Uterus (tissue), 4 donors: Measurements from ENCODE around the gene MACROH2A1. TPM values are rescaled to one million over a fixed set of nuclear protein-coding genes. Genes with fewer than 3 reads are reported as not detected.

Source experiments
- DNase-seq, 2 donors: peaks; one replicate each; pipeline ENCODE4 v3.0.0-alpha.2; 2019 to 2020
- H3K27ac ChIP-seq, 2 donors: fragments of 200-600 bp; sonication (generic); 1 replicate in 1 of 2; 2 replicates in 1 of 2; pipeline ENCODE4 v1.5.1; 2016 to 2018
- H3K27me3 ChIP-seq, 2 donors: fragments of 200-600 bp; sonication (generic); one replicate each; pipeline ENCODE4 v1.5.1; 2018 to 2019; ENCODE audit warnings: control low read depth in 1 of 2
- H3K36me3 ChIP-seq, 2 donors: fragments of 200-600 bp; sonication (generic); one replicate each; pipeline ENCODE4 v1.5.1; 2019; ENCODE audit warnings: control low read depth in 1 of 2
- H3K4me1 ChIP-seq, 2 donors: fragments of 200-600 bp; sonication (generic); one replicate each; pipeline ENCODE4 v1.5.1; 2018 to 2019; ENCODE audit warnings: control low read depth in 1 of 2
- H3K4me3 ChIP-seq, 2 donors: fragments of 200-600 bp; sonication (generic); 1 replicate in 1 of 2; 2 replicates in 1 of 2; pipeline ENCODE4 v1.5.1; 2018 to 2019; ENCODE audit warnings: mild to moderate bottlenecking in 1 of 2
- H3K9me3 ChIP-seq, 2 donors: fragments of 200-600 bp; sonication (generic); one replicate each; pipeline ENCODE4 v1.5.1; 2019; ENCODE audit warnings: control low read depth in 1 of 2
- CTCF ChIP-seq, 4 experiments: fragments of 200-600 bp in 2 of 4; fragments of 450-650 bp in 2 of 4; sonication (generic) in 2 of 4; IDR thresholded peaks; one replicate each; pipeline ENCODE4 v1.5.1; 2016 to 2019; ENCODE audit warnings: antibody characterized with exemption in 4 of 4, mild to moderate bottlenecking in 2 of 4, moderate library complexity in 1 of 4
- POLR2A ChIP-seq, 2 donors: fragments of 450-650 bp; IDR thresholded peaks; one replicate each; pipeline ENCODE4 v1.6.1; 2016; ENCODE audit warnings: antibody characterized with exemption in 2 of 2, mild to moderate bottlenecking in 1 of 2, moderate library complexity in 1 of 2
- intact Hi-C: fragments of 100-400 bp; cut with DNase I; formaldehyde crosslinking; loops from one replicate; pipeline ENCODE4 v1.15.1; 2023; ENCODE audit warnings: low total_unique reads
- total RNA-seq, 4 donors: library from RNA; depleted of rRNA in 3 of 4; stranded (reverse); fragments of >200 nt in 3 of 4; gene quantifications; one replicate each; pipeline versions ENCODE4 v1.1.0 to v1.2.4, GENCODE V29; 2014 to 2023
- donor health status: DM: yes; HTN: yes; CAD: no.

MACROH2A1 gene
- total RNA-seq, 4 donors from 2014 or later: 121 to 200 (median 141) TPM

- H3K4me3 ChIP-seq: no peak overlapping the region
- no peaks in the 10 kb centered on the region for H3K9me3 ChIP-seq
- TF ChIP-seq POLR2A (IDR thresholded peaks at IDR 0.05) (no peak), CTCF (IDR thresholded peaks at IDR 0.05) (no peak)
- no peaks in the 10 kb centered on the region for H3K27me3 ChIP-seq
- intact Hi-C loops: no loop called here
- DNase-seq: no peak
- H3K36me3 ChIP-seq: no peaks in the 10 kb centered on the region
- H3K27ac ChIP-seq: no peak overlapping the region
- H3K4me1 ChIP-seq: no peaks in the 10 kb centered on the region
These were observed 101.9 kb downstream of the MACROH2A1 start for GRCh38 chr5:135296900-135297816.

DNA sequence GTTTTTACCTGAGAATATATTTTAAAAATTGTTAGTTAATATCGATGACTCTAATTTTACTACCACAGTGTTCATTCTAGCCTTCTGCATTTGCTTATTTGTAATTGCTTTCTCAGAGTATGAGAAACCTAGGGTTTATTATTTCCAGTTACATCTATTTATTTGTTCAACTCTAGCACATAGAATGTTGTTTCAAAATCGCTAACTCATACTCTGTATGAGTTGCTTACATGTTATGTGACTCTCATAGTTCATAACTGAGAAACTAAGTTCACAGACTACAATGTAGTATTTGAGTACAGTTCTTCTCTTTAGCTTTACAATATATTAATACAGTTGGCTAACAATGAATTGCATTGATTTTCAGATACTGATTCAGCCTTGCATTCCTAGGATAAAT, 103.2 kb downstream of the MACROH2A1 start:
- Histone ChIP-seq H3K4me1 (no peaks in the 10 kb centered on the region), H3K9me3 (no peaks in the 10 kb centered on the region), H3K36me3 (no peaks in the 10 kb centered on the region), H3K27ac (no peak overlapping the region), H3K27me3 (no peaks in the 10 kb centered on the region), H3K4me3 (no peak overlapping the region)
- DNase-seq: no peak
- TF ChIP-seq CTCF (IDR thresholded peaks at IDR 0.05) (no peak), POLR2A (IDR thresholded peaks at IDR 0.05) (no peak)
- intact Hi-C loops: no loop called here

DNA sequence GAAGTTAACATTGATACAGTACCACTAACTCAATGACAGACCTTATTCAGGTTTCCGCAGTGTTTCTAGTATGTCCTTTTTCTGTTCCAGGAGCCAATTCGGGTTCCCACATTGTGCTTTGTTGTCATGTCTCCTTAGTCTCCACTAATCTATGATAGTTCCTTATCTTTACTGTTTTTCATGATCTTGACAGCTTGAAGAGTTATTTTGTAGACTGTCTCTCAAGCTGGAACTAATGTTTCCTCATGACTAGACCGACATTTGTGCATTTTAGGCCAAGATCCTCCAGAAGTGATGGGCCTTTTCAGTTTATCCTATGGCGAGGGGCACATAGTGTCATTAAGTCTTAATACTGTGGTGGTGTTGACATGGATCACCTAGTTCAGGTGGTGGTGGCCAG, 104.2 kb downstream of the MACROH2A1 start:
- no peaks in the 10 kb centered on the region for H3K27me3 ChIP-seq
- H3K9me3 ChIP-seq: no peaks in the 10 kb centered on the region
- intact Hi-C loops: no loop called here
- no peak for DNase-seq
- no peak overlapping the region for H3K27ac ChIP-seq
- H3K4me1 ChIP-seq: no peaks in the 10 kb centered on the region
- H3K36me3 ChIP-seq: no peaks in the 10 kb centered on the region
- TF ChIP-seq CTCF (IDR thresholded peaks at IDR 0.05) (no peak), POLR2A (IDR thresholded peaks at IDR 0.05) (no peak)
- no peak overlapping the region for H3K4me3 ChIP-seq

DNA sequence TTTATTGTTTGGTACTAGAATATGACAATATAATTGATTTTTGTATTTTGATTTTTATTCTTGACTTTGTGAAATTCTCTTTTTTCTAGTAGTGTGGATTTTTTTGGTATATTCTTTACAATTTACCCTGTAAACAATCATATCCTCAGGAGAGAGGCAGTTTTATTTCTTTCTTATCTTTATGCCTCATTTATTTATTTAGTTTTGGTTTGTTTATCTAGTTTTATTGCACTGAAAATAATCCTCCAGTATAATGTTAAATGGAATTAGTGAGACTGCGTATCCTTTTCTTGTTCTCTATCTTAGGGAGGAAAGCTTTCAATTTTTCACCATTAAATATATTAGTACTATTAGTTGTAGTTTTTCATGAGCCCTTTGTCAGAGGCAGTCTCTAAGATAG, 109.4 kb downstream of the MACROH2A1 start:
- no peaks in the 10 kb centered on the region for H3K27me3 ChIP-seq
- intact Hi-C loops: no loop called here
- no peak overlapping the region for H3K4me3 ChIP-seq
- no peak for DNase-seq
- H3K27ac ChIP-seq: no peak overlapping the region
- no peaks in the 10 kb centered on the region for H3K4me1 ChIP-seq
- no peak for TF ChIP-seq CTCF (IDR thresholded peaks at IDR 0.05)
- no peak for TF ChIP-seq POLR2A (IDR thresholded peaks at IDR 0.05)
- peaks cover 0 to 5% of the 10 kb centered on the region in 2 donors for H3K9me3 ChIP-seq
- no peaks in the 10 kb centered on the region for H3K36me3 ChIP-seq

GRCh38 chr5:135287551-135287950, 111.5 kb downstream of the MACROH2A1 start:
- no peaks in the 10 kb centered on the region for H3K27me3 ChIP-seq
- H3K36me3 ChIP-seq: no peaks in the 10 kb centered on the region
- TF ChIP-seq CTCF (IDR thresholded peaks at IDR 0.05): no peak
- TF ChIP-seq POLR2A (IDR thresholded peaks at IDR 0.05): no peak
- H3K9me3 ChIP-seq: peaks cover 0 to 5% of the 10 kb centered on the region in 2 donors
- H3K4me3 ChIP-seq: no peak overlapping the region
- no peak overlapping the region for H3K27ac ChIP-seq
- intact Hi-C loops: no loop called here
- H3K4me1 ChIP-seq: no peaks in the 10 kb centered on the region
- no peak for DNase-seq
